ENCODE measurements around the gene OXSM. TPM values are rescaled to one million over a fixed set of nuclear protein-coding genes. Genes with fewer than 3 reads are reported as not detected.

OXSM gene
- total and polyA plus RNA-seq, 10 of the 15 experiments (the other 5 are each of a cell fraction or from before 2014, with no cell fraction given), result 12.9 to 37.5 (median 22.1) TPM

DNA sequence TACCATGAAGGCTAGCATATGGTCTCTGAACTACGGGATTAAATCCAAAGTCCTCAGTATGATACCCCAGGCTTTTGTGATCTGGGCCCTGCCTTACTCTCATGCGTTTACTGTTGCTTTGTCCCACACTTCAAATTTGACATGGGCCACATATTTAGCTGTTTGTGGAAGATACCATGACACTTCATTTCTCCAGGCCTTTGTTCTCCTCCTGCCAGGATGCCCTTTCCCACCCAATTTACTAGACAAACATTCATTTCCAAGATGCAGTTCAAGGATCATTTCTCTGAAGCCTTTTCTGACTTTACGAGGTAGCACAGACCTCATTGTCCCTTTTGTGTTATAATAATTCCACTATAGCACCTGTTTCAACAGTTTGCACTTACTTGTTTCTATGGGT is 2.2 kb upstream of the OXSM start:
- Histone ChIP-seq H3K36me3 (ENCODE audit: control insufficient read depth in 2 of 2, insufficient read depth in 2 of 2, low read length in 1 of 2) (no peaks in the 10 kb centered on the region), H3K4me3 (peak overlapping the region; percentile 78), H3K27me3 (replicated peaks in 1 of 2; ENCODE audit: control insufficient read depth in 2 of 2, insufficient read depth in 2 of 2, low read length in 1 of 2) (no peaks in the 10 kb centered on the region), H4K20me1 (ENCODE audit: control insufficient read depth, insufficient read depth) (no peaks in the 10 kb centered on the region), H2AFZ (ENCODE audit: control insufficient read depth, low read depth, low read length) (no peak overlapping the region), H3K27ac (ENCODE audit: control insufficient read depth, insufficient read depth) (no peak overlapping the region), H3K9ac (ENCODE audit: control insufficient read depth, insufficient read depth, low read length) (no peak overlapping the region), H3K9me3 (replicated peaks; ENCODE audit: control insufficient read depth, insufficient read depth, low read length) (no peaks in the 10 kb centered on the region), H3K79me2 (ENCODE audit: control insufficient read depth, insufficient read depth, low read length) (peaks cover 40% of the 10 kb centered on the region), H3K4me1 (ENCODE audit: control insufficient read depth, insufficient read depth, low read length) (peaks cover 4% of the 10 kb centered on the region; the same call in 1 of the 2 replicates), H3K4me2 (ENCODE audit: control insufficient read depth, insufficient read depth) (peak overlapping the region; percentile 84; the same call in 1 of the 2 replicates)
- in situ Hi-C loops (cut with MboI), result loop anchor here (25.0 kb wide), 1 partner anchor 1850 kb away; the partner anchor contains the start of gene NR1D2
- FAIRE-seq, result no peak
- POLR2A ChIA-PET, result interaction anchor here (0.6 kb wide), 2 partner anchors 24 to 127 kb away, joined by 3 read pairs; no protein-coding TSS in a partner anchor
- SMC1A ChIA-PET (ENCODE audit: uncharacterized antibody, unreplicated experiment), result interaction anchor here (1.2 to 4.3 kb wide), 3 partner anchors 14 to 128 kb away, joined by 3 to 23 read pairs (median 5); no protein-coding TSS in a partner anchor
- BruUV-seq (replicated peaks), result no TSS peak
- intact Hi-C loops (cut with micrococcal nuclease; ENCODE audit: unreplicated experiment), result no loop called here
- no peak for ATAC-seq
- RAD21 ChIA-PET (ENCODE audit: unreplicated experiment), result interaction anchor here (1.6 kb wide), 1 partner anchor 139 kb away, joined by 5 read pairs; no protein-coding TSS in a partner anchor
- CTCF ChIA-PET, result interaction anchor here (2.1 kb wide), 1 partner anchor 126 kb away, joined by 7 read pairs; no protein-coding TSS in a partner anchor
- no peak for DNase-seq (ENCODE audit: low read depth, low spot score)
- no peak for TF ChIP-seq KDM1A (IDR thresholded peaks at IDR 0.05; ENCODE audit: borderline replicate concordance)
- 100% methylated on average over 3 of the region's 3 CpGs for WGBS (ENCODE audit: insufficient coverage, insufficient replicate concordance, low lambda C conversion rate, missing lambda C conversion rate)

DNA sequence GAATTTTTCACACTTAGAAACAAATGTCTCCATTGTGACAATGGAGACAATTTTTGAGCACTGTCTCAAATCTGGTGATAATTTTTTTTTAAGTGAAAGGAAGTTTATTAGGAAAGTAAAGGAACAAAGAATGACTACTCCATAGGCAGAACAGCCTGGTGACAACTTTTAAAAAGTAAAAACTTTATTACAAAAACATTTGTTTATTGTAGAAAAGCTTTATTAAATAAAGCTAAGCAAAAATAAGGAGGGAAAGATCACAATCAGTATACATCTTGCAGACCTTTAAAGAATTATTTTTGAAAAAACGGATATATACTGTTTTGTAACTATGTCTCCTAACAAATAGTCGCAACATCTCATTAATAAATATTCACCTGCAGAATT is 688 bp upstream of the OXSM start:
- Histone ChIP-seq H3K27me3 (replicated peaks in 1 of 2; ENCODE audit: control insufficient read depth in 2 of 2, insufficient read depth in 2 of 2, low read length in 1 of 2) (no peaks in the 10 kb centered on the region), H3K9ac (ENCODE audit: control insufficient read depth, insufficient read depth, low read length) (peak overlapping the region; percentile 70), H3K27ac (ENCODE audit: control insufficient read depth, insufficient read depth) (peak overlapping the region; percentile 84), H3K9me3 (replicated peaks; ENCODE audit: control insufficient read depth, insufficient read depth, low read length) (no peaks in the 10 kb centered on the region), H3K79me2 (ENCODE audit: control insufficient read depth, insufficient read depth, low read length) (peaks cover 36% of the 10 kb centered on the region), H4K20me1 (ENCODE audit: control insufficient read depth, insufficient read depth) (no peaks in the 10 kb centered on the region), H3K4me2 (ENCODE audit: control insufficient read depth, insufficient read depth) (peak overlapping the region; percentile 84), H3K4me1 (ENCODE audit: control insufficient read depth, insufficient read depth, low read length) (peaks cover 4% of the 10 kb centered on the region; the same call in 1 of the 2 replicates), H3K4me3 (peak overlapping the region; percentile 78), H3K36me3 (ENCODE audit: control insufficient read depth in 2 of 2, insufficient read depth in 2 of 2, low read length in 1 of 2) (peaks cover 0 to 3% of the 10 kb centered on the region in 2 experiments; a peak in 1 of 4 replicates), H2AFZ (ENCODE audit: control insufficient read depth, low read depth, low read length) (peak overlapping the region; percentile 78)
- CTCF ChIA-PET, result interaction anchor here (1.3 to 2.1 kb wide), 3 partner anchors 64 to 142 kb away, joined by 3 to 9 read pairs (median 7); no protein-coding TSS in a partner anchor
- FAIRE-seq, result no peak
- no peak for TF ChIP-seq KAT2A (conservative IDR thresholded peaks at IDR 0.05; ENCODE audit: control insufficient read depth, low read depth, low read length)
- TF ChIP-seq, protein P1, sequence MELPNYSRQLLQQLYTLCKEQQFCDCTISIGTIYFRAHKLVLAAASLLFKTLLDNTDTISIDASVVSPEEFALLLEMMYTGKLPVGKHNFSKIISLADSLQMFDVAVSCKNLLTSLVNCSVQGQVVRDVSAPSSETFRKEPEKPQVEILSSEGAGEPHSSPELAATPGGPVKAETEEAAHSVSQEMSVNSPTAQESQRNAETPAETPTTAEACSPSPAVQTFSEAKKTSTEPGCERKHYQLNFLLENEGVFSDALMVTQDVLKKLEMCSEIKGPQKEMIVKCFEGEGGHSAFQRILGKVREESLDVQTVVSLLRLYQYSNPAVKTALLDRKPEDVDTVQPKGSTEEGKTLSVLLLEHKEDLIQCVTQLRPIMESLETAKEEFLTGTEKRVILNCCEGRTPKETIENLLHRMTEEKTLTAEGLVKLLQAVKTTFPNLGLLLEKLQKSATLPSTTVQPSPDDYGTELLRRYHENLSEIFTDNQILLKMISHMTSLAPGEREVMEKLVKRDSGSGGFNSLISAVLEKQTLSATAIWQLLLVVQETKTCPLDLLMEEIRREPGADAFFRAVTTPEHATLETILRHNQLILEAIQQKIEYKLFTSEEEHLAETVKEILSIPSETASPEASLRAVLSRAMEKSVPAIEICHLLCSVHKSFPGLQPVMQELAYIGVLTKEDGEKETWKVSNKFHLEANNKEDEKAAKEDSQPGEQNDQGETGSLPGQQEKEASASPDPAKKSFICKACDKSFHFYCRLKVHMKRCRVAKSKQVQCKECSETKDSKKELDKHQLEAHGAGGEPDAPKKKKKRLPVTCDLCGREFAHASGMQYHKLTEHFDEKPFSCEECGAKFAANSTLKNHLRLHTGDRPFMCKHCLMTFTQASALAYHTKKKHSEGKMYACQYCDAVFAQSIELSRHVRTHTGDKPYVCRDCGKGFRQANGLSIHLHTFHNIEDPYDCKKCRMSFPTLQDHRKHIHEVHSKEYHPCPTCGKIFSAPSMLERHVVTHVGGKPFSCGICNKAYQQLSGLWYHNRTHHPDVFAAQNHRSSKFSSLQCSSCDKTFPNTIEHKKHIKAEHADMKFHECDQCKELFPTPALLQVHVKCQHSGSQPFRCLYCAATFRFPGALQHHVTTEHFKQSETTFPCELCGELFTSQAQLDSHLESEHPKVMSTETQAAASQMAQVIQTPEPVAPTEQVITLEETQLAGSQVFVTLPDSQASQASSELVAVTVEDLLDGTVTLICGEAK (IDR thresholded peaks at IDR 0.05; ENCODE audit: borderline replicate concordance), result peak; percentile 59; the same call in 1 of the 2 replicates
- TF ChIP-seq, protein P2, sequence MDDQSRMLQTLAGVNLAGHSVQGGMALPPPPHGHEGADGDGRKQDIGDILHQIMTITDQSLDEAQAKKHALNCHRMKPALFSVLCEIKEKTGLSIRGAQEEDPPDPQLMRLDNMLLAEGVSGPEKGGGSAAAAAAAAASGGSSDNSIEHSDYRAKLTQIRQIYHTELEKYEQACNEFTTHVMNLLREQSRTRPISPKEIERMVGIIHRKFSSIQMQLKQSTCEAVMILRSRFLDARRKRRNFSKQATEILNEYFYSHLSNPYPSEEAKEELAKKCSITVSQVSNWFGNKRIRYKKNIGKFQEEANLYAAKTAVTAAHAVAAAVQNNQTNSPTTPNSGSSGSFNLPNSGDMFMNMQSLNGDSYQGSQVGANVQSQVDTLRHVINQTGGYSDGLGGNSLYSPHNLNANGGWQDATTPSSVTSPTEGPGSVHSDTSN (IDR thresholded peaks at IDR 0.05; ENCODE audit: insufficient replicate concordance, low read depth, low read length), result no peak
- RAD21 ChIA-PET (ENCODE audit: unreplicated experiment), result interaction anchor here (0.9 to 2.3 kb wide), 7 partner anchors 9 to 129 kb away, joined by 3 to 6 read pairs (median 3); no protein-coding TSS in a partner anchor
- in situ Hi-C loops (cut with MboI) (loop anchor here (25.0 kb wide), 1 partner anchor 1852 kb away; the partner anchor contains the start of gene NR1D2), intact Hi-C loops (cut with micrococcal nuclease; ENCODE audit: unreplicated experiment) (no loop called here)
- SMC1A ChIA-PET (ENCODE audit: uncharacterized antibody, unreplicated experiment), result interaction anchor here (0.5 to 4.3 kb wide), 16 partner anchors 9 to 141 kb away, joined by 3 to 23 read pairs (median 5); no protein-coding TSS in a partner anchor
- WGBS (ENCODE audit: insufficient coverage, insufficient replicate concordance, low lambda C conversion rate, missing lambda C conversion rate), result 2% methylated on average over 2 of the region's 2 CpGs
- TSS peak; percentile 94 for BruUV-seq (replicated peaks)
- no peak for DNase-seq (ENCODE audit: low read depth, low spot score)
- ATAC-seq, result no peak
- POLR2A ChIA-PET, result interaction anchor here (0.6 to 1.8 kb wide), 12 partner anchors 9 to 149 kb away, joined by 3 to 8 read pairs (median 4); no protein-coding TSS in a partner anchor
